ENCODE data around the gene VPS37C. TPM values are rescaled to one million over a fixed set of nuclear protein-coding genes. Genes with fewer than 3 reads are reported as not detected.

The VPS37C gene
- total RNA-seq, 1 experiment from 2014 or later, result 23.4 TPM

DNA sequence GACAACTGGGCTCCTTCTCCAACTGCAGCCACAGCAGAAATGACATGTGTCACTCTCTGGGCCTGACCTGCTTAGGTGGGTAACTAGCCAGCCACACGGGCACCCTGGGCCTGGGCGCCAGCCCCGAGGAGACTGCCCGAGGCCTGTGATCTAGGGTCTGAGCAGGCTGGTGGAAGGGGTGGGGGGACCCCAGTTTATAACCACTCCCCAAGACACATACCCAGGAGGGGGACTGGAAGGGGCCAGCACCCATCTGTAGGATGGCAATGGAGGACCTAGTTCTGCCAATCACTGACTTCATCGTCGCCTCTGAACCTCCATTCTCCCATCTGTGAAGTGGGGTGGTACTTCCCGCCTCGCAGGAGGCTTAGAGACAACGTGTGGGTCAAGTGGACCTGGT, 42.8 kb downstream of the VPS37C start (continued):
- TF ChIP-seq, protein P1, sequence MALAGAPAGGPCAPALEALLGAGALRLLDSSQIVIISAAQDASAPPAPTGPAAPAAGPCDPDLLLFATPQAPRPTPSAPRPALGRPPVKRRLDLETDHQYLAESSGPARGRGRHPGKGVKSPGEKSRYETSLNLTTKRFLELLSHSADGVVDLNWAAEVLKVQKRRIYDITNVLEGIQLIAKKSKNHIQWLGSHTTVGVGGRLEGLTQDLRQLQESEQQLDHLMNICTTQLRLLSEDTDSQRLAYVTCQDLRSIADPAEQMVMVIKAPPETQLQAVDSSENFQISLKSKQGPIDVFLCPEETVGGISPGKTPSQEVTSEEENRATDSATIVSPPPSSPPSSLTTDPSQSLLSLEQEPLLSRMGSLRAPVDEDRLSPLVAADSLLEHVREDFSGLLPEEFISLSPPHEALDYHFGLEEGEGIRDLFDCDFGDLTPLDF (CRISPR knock-in tag; IDR thresholded peaks at IDR 0.05), result no peak
- TF ChIP-seq, protein P2, sequence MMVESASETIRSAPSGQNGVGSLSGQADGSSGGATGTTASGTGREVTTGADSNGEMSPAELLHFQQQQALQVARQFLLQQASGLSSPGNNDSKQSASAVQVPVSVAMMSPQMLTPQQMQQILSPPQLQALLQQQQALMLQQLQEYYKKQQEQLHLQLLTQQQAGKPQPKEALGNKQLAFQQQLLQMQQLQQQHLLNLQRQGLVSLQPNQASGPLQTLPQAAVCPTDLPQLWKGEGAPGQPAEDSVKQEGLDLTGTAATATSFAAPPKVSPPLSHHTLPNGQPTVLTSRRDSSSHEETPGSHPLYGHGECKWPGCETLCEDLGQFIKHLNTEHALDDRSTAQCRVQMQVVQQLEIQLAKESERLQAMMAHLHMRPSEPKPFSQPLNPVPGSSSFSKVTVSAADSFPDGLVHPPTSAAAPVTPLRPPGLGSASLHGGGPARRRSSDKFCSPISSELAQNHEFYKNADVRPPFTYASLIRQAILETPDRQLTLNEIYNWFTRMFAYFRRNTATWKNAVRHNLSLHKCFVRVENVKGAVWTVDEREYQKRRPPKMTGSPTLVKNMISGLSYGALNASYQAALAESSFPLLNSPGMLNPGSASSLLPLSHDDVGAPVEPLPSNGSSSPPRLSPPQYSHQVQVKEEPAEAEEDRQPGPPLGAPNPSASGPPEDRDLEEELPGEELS (CRISPR knock-in tag; IDR thresholded peaks at IDR 0.05), result no peak
- TF ChIP-seq ZNF232 (CRISPR knock-in tag; IDR thresholded peaks at IDR 0.05) (no peak), NR1H2 (CRISPR knock-in tag; IDR thresholded peaks at IDR 0.05) (no peak), SMAD4 (CRISPR knock-in tag; IDR thresholded peaks at IDR 0.05) (no peak), TEAD1 (CRISPR knock-in tag; IDR thresholded peaks at IDR 0.05) (no peak)
- TF ChIP-seq, protein P3, sequence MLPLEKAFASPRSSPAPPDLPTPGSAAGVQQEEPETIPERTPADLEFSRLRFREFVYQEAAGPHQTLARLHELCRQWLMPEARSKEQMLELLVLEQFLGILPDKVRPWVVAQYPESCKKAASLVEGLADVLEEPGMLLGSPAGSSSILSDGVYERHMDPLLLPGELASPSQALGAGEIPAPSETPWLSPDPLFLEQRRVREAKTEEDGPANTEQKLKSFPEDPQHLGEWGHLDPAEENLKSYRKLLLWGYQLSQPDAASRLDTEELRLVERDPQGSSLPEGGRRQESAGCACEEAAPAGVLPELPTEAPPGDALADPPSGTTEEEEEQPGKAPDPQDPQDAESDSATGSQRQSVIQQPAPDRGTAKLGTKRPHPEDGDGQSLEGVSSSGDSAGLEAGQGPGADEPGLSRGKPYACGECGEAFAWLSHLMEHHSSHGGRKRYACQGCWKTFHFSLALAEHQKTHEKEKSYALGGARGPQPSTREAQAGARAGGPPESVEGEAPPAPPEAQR (CRISPR knock-in tag; IDR thresholded peaks at IDR 0.05), result no peak
- TF ChIP-seq, protein P4, sequence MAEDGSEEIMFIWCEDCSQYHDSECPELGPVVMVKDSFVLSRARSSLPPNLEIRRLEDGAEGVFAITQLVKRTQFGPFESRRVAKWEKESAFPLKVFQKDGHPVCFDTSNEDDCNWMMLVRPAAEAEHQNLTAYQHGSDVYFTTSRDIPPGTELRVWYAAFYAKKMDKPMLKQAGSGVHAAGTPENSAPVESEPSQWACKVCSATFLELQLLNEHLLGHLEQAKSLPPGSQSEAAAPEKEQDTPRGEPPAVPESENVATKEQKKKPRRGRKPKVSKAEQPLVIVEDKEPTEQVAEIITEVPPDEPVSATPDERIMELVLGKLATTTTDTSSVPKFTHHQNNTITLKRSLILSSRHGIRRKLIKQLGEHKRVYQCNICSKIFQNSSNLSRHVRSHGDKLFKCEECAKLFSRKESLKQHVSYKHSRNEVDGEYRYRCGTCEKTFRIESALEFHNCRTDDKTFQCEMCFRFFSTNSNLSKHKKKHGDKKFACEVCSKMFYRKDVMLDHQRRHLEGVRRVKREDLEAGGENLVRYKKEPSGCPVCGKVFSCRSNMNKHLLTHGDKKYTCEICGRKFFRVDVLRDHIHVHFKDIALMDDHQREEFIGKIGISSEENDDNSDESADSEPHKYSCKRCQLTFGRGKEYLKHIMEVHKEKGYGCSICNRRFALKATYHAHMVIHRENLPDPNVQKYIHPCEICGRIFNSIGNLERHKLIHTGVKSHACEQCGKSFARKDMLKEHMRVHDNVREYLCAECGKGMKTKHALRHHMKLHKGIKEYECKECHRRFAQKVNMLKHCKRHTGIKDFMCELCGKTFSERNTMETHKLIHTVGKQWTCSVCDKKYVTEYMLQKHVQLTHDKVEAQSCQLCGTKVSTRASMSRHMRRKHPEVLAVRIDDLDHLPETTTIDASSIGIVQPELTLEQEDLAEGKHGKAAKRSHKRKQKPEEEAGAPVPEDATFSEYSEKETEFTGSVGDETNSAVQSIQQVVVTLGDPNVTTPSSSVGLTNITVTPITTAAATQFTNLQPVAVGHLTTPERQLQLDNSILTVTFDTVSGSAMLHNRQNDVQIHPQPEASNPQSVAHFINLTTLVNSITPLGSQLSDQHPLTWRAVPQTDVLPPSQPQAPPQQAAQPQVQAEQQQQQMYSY (CRISPR knock-in tag; IDR thresholded peaks at IDR 0.05), result no peak
- TF ChIP-seq, protein P5, sequence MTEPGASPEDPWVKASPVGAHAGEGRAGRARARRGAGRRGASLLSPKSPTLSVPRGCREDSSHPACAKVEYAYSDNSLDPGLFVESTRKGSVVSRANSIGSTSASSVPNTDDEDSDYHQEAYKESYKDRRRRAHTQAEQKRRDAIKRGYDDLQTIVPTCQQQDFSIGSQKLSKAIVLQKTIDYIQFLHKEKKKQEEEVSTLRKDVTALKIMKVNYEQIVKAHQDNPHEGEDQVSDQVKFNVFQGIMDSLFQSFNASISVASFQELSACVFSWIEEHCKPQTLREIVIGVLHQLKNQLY (CRISPR knock-in tag; IDR thresholded peaks at IDR 0.05), result no peak

DNA sequence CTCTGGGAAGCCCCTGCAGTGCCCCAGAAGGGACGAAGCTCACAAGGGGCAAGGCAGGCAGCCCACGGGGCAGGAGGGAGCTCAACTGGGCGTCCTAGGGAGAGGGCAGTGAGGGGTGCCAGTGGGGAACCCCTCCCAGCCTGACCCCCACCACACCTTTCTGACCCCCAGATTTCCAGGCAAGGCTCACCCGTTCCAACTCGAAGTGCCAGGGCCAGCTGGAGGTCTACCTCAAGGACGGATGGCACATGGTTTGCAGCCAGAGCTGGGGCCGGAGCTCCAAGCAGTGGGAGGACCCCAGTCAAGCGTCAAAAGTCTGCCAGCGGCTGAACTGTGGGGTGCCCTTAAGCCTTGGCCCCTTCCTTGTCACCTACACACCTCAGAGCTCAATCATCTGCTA, 43.2 kb downstream of the VPS37C start:
- CTCF ChIA-PET, result interaction anchor here (0.7 to 1.5 kb wide), 3 partner anchors 11 to 287 kb away, joined by 3 to 6 read pairs (median 3); no protein-coding TSS in a partner anchor
- no peaks in the 10 kb centered on the region for H3K4me1 Mint-ChIP-seq
- no peak overlapping the region for H3K4me3 Mint-ChIP-seq
- ATAC-seq, result no peak
- POLR2A ChIA-PET, result no interaction called here
- no peak for DNase-seq (ENCODE audit: low spot score)
- H3K9me3 Mint-ChIP-seq, result no peaks in the 10 kb centered on the region
- no peaks in the 10 kb centered on the region for H3K27me3 Mint-ChIP-seq (ENCODE audit: low read depth)
- no peaks in the 10 kb centered on the region for H3K36me3 Mint-ChIP-seq
- H3K27ac Mint-ChIP-seq, result no peak overlapping the region
- TF ChIP-seq ZBTB21 (CRISPR knock-in tag; IDR thresholded peaks at IDR 0.05; ENCODE audit: borderline replicate concordance) (no peak), TEAD1 (CRISPR knock-in tag; IDR thresholded peaks at IDR 0.05) (no peak), ZNF423 (CRISPR knock-in tag; IDR thresholded peaks at IDR 0.05) (no peak), NR2C2 (CRISPR knock-in tag; IDR thresholded peaks at IDR 0.05) (no peak), RELA (CRISPR knock-in tag; IDR thresholded peaks at IDR 0.05; ENCODE audit: borderline replicate concordance) (no peak), MYBL2 (CRISPR knock-in tag; IDR thresholded peaks at IDR 0.05) (no peak), TP53 (CRISPR knock-in tag; IDR thresholded peaks at IDR 0.05) (no peak)
- TF ChIP-seq, protein P6, sequence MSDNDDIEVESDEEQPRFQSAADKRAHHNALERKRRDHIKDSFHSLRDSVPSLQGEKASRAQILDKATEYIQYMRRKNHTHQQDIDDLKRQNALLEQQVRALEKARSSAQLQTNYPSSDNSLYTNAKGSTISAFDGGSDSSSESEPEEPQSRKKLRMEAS (CRISPR knock-in tag; IDR thresholded peaks at IDR 0.05), result no peak
- TF ChIP-seq, protein P7, sequence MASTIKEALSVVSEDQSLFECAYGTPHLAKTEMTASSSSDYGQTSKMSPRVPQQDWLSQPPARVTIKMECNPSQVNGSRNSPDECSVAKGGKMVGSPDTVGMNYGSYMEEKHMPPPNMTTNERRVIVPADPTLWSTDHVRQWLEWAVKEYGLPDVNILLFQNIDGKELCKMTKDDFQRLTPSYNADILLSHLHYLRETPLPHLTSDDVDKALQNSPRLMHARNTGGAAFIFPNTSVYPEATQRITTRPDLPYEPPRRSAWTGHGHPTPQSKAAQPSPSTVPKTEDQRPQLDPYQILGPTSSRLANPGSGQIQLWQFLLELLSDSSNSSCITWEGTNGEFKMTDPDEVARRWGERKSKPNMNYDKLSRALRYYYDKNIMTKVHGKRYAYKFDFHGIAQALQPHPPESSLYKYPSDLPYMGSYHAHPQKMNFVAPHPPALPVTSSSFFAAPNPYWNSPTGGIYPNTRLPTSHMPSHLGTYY (CRISPR knock-in tag; IDR thresholded peaks at IDR 0.05), result no peak
- TF ChIP-seq, protein P8, sequence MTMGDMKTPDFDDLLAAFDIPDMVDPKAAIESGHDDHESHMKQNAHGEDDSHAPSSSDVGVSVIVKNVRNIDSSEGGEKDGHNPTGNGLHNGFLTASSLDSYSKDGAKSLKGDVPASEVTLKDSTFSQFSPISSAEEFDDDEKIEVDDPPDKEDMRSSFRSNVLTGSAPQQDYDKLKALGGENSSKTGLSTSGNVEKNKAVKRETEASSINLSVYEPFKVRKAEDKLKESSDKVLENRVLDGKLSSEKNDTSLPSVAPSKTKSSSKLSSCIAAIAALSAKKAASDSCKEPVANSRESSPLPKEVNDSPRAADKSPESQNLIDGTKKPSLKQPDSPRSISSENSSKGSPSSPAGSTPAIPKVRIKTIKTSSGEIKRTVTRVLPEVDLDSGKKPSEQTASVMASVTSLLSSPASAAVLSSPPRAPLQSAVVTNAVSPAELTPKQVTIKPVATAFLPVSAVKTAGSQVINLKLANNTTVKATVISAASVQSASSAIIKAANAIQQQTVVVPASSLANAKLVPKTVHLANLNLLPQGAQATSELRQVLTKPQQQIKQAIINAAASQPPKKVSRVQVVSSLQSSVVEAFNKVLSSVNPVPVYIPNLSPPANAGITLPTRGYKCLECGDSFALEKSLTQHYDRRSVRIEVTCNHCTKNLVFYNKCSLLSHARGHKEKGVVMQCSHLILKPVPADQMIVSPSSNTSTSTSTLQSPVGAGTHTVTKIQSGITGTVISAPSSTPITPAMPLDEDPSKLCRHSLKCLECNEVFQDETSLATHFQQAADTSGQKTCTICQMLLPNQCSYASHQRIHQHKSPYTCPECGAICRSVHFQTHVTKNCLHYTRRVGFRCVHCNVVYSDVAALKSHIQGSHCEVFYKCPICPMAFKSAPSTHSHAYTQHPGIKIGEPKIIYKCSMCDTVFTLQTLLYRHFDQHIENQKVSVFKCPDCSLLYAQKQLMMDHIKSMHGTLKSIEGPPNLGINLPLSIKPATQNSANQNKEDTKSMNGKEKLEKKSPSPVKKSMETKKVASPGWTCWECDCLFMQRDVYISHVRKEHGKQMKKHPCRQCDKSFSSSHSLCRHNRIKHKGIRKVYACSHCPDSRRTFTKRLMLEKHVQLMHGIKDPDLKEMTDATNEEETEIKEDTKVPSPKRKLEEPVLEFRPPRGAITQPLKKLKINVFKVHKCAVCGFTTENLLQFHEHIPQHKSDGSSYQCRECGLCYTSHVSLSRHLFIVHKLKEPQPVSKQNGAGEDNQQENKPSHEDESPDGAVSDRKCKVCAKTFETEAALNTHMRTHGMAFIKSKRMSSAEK (CRISPR knock-in tag; IDR thresholded peaks at IDR 0.05; ENCODE audit: borderline replicate concordance), result no peak
- TF ChIP-seq, protein P9, sequence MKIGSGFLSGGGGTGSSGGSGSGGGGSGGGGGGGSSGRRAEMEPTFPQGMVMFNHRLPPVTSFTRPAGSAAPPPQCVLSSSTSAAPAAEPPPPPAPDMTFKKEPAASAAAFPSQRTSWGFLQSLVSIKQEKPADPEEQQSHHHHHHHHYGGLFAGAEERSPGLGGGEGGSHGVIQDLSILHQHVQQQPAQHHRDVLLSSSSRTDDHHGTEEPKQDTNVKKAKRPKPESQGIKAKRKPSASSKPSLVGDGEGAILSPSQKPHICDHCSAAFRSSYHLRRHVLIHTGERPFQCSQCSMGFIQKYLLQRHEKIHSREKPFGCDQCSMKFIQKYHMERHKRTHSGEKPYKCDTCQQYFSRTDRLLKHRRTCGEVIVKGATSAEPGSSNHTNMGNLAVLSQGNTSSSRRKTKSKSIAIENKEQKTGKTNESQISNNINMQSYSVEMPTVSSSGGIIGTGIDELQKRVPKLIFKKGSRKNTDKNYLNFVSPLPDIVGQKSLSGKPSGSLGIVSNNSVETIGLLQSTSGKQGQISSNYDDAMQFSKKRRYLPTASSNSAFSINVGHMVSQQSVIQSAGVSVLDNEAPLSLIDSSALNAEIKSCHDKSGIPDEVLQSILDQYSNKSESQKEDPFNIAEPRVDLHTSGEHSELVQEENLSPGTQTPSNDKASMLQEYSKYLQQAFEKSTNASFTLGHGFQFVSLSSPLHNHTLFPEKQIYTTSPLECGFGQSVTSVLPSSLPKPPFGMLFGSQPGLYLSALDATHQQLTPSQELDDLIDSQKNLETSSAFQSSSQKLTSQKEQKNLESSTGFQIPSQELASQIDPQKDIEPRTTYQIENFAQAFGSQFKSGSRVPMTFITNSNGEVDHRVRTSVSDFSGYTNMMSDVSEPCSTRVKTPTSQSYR (CRISPR knock-in tag; IDR thresholded peaks at IDR 0.05), result no peak
